Smooth muscle cell (in vitro differentiated cells): ENCODE data around the gene AP3S1. TPM values are rescaled to one million over a fixed set of nuclear protein-coding genes. Genes with fewer than 3 reads are reported as not detected.

Experiments
- DNase-seq: peaks from one replicate; lab custom pipeline; 2025; ENCODE audit not compliant: unreplicated experiment; lab: John Stamatoyannopoulos, UW
- H2AFZ ChIP-seq: fragments of 200-600 bp; sonication (generic); 2 replicates; pipeline ENCODE4 v1.6.0; 2016; ENCODE audit warnings: antibody characterized with exemption, low read depth, mild to moderate bottlenecking
- H3F3A ChIP-seq: fragments of 200-600 bp; sonication (generic); 2 replicates; pipeline ENCODE4 v1.6.0; 2017; ENCODE audit warnings: antibody characterized with exemption, low read depth
- H3K27ac ChIP-seq: fragments of 200-600 bp; sonication (generic); 2 replicates; pipeline ENCODE4 v1.5.1; 2016; ENCODE audit warnings: low read depth, mild to moderate bottlenecking
- H3K27me3 ChIP-seq: fragments of 200-600 bp; sonication (generic); 2 replicates; pipeline ENCODE4 v1.6.1; 2016; ENCODE audit warnings: low read depth, mild to moderate bottlenecking
- H3K36me3 ChIP-seq: fragments of 200-600 bp; sonication (generic); 2 replicates; pipeline ENCODE4 v1.5.1; 2016; ENCODE audit warnings: low read depth
- H3K4me1 ChIP-seq: fragments of 200-600 bp; sonication (generic); 2 replicates; pipeline ENCODE4 v1.5.1; 2016; ENCODE audit warnings: low read depth
- H3K4me2 ChIP-seq: fragments of 200-600 bp; sonication (generic); 2 replicates; pipeline ENCODE4 v1.6.0; 2016; ENCODE audit warnings: mild to moderate bottlenecking
- H3K4me3 ChIP-seq: fragments of 200-600 bp; sonication (generic); 2 replicates; pipeline ENCODE4 v1.5.1; 2016; ENCODE audit warnings: mild to moderate bottlenecking
- H3K79me2 ChIP-seq: fragments of 200-600 bp; sonication (generic); 2 replicates; pipeline ENCODE4 v1.6.0; 2016; ENCODE audit warnings: low read depth, mild to moderate bottlenecking
- H3K9ac ChIP-seq: fragments of 200-600 bp; sonication (generic); 2 replicates; pipeline ENCODE4 v1.6.0; 2016; ENCODE audit warnings: low read depth
- H3K9me3 ChIP-seq: fragments of 200-600 bp; sonication (generic); replicated peaks from 2 replicates; pipeline ENCODE4 v1.5.1; 2016; ENCODE audit warnings: low read depth
- H4K20me1 ChIP-seq: fragments of 200-600 bp; sonication (generic); 2 replicates; pipeline ENCODE4 v1.6.0; 2016; ENCODE audit warnings: low read depth
- WGBS: methylation state at CpG from one replicate; pipeline ENCODE4 v1.1.7; 2016; ENCODE audit warnings: low lambda C conversion rate; 5-methylcytosine and 5-hydroxymethylcytosine counted together
- polyA plus RNA-seq: library from polyadenylated mRNA; unstranded; fragments of >200 nt; fragmentation: Nextera tagmentation; extraction: Ambion mirVana; gene quantifications from 2 replicates; pipeline ENCODE4 v1.2.1, GENCODE V29; 2016
- total RNA-seq: library from RNA; depleted of rRNA; stranded (reverse); fragments of >200 nt; gene quantifications from 2 replicates; pipeline ENCODE4 v1.2.3, GENCODE V29; 2014
- TF ChIP-seq, protein P1 (sequence below): fragments of 200-600 bp; sonication (generic); IDR thresholded peaks from 2 replicates; pipeline ENCODE4 v1.5.1; 2017; ENCODE audit warnings: borderline replicate concordance, mild to moderate bottlenecking, antibody characterized with exemption; ENCODE audit not compliant: insufficient read depth, poor library complexity, severe bottlenecking

The AP3S1 gene
- total and polyA plus RNA-seq, 2 experiments from 2014 or later = 130 to 191 TPM

DNA sequence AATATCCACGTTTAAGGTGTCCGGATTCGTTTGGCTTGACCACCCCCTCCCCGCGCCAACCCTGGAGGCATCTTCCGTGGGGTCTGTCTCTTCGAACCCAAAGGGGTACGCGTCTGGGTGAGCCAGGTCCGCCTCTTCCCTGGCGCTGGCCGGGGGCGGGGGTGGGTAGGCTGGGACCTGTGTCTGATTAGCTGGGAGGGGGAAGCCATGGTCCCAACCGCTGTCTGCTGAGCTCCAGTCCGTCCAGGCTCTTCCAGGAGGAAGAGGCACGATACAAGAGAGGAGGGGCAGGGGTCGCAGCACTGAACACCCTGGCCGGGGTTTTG lies 120.5 kb downstream of the AP3S1 start, which contains the start of gene LVRN:
Gene LVRN (plus strand): TSS at position 237 of the 326 bp plus-strand sequence. CDS start 143 bp downstream, outside the sequence.
- Histone ChIP-seq H3K4me1 (no peaks in the 10 kb centered on the region), H3K9me3 (no peaks in the 10 kb centered on the region), H3K27me3 (peaks cover 64% of the 10 kb centered on the region), H3F3A (no peaks in the 10 kb centered on the region), H3K79me2 (no peaks in the 10 kb centered on the region), H3K36me3 (no peaks in the 10 kb centered on the region), H3K4me3 (peak within 1 kb of the TSS; percentile 42), H4K20me1 (no peaks in the 10 kb centered on the region), H3K9ac (no peak within 1 kb of the TSS), H2AFZ (no peak within 1 kb of the TSS), H3K4me2 (peak within 1 kb of the TSS; percentile 81), H3K27ac (no peak within 1 kb of the TSS)
- DNase-seq = no peak
- 50% methylated on average over 10 of the region's 18 CpGs for WGBS
- TF ChIP-seq, protein P1, sequence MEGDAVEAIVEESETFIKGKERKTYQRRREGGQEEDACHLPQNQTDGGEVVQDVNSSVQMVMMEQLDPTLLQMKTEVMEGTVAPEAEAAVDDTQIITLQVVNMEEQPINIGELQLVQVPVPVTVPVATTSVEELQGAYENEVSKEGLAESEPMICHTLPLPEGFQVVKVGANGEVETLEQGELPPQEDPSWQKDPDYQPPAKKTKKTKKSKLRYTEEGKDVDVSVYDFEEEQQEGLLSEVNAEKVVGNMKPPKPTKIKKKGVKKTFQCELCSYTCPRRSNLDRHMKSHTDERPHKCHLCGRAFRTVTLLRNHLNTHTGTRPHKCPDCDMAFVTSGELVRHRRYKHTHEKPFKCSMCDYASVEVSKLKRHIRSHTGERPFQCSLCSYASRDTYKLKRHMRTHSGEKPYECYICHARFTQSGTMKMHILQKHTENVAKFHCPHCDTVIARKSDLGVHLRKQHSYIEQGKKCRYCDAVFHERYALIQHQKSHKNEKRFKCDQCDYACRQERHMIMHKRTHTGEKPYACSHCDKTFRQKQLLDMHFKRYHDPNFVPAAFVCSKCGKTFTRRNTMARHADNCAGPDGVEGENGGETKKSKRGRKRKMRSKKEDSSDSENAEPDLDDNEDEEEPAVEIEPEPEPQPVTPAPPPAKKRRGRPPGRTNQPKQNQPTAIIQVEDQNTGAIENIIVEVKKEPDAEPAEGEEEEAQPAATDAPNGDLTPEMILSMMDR = no peak

DNA sequence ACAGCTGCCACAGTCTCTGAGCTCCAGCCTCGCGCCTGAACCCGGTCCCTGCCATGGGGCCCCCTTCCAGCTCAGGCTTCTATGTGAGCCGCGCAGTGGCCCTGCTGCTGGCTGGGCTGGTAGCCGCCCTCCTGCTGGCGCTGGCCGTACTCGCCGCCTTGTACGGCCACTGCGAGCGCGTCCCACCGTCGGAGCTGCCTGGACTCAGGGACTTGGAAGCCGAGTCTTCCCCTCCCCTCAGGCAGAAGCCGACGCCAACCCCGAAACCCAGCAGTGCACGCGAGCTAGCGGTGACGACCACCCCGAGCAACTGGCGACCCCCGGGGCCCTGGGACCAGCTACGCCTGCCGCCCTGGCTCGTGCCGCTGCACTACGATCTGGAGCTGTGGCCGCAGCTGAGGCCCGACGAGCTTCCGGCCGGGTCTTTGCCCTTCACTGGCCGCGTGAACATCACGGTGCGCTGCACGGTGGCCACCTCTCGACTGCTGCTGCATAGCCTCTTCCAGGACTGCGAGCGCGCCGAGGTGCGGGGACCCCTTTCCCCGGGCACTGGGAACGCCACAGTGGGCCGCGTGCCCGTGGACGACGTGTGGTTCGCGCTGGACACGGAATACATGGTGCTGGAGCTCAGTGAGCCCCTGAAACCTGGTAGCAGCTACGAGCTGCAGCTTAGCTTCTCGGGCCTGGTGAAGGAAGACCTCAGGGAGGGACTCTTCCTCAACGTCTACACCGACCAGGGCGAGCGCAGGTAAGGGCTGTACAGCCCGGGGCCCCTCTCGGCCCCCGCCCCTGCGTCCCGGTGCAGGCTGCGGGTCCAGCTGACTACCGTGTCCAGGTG lies 121.0 kb downstream of the AP3S1 start:
- 46% methylated on average over 71 of the region's 71 CpGs for WGBS
- TF ChIP-seq, protein P1 = no peak

DNA sequence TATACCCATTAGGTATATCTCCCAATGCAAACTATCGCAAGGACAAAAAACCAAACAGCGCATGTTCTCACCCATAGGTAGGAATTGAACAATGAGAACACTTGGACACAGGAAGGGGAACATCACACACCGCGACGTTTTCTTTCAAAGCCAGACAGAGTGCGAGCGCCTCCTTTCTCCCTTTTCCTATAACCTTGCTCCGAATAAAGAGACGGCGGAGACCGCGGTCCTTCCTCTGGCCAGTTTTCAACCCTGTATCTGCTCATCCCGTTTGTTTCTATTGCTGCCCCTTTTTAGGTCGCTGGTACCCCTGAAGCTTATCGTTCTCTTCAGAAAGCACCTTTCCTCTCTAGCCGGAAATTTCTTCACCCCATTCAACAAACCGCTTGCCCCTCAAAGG lies 121.8 kb downstream of the AP3S1 start:
- DNase-seq = no peak
- Histone ChIP-seq H2AFZ (no peak overlapping the region), H3F3A (no peaks in the 10 kb centered on the region), H3K4me2 (no peak overlapping the region), H4K20me1 (no peaks in the 10 kb centered on the region), H3K79me2 (no peaks in the 10 kb centered on the region), H3K9ac (no peak overlapping the region), H3K4me1 (no peaks in the 10 kb centered on the region), H3K27me3 (peaks cover 65% of the 10 kb centered on the region), H3K4me3 (peak overlapping the region; percentile 42), H3K36me3 (no peaks in the 10 kb centered on the region), H3K27ac (no peak overlapping the region), H3K9me3 (no peaks in the 10 kb centered on the region)
- WGBS = 53% methylated on average over 17 of the region's 17 CpGs
- TF ChIP-seq, protein P1 = no peak

More for the DNA sequence above, 121.0 kb downstream of the AP3S1 start:
- Histone ChIP-seq H3K27me3 (peaks cover 65% of the 10 kb centered on the region), H3K4me2 (peak overlapping the region; percentile 81), H3K27ac (no peak overlapping the region), H3K4me3 (peak overlapping the region; percentile 42), H3K79me2 (no peaks in the 10 kb centered on the region), H3K9ac (no peak overlapping the region), H3F3A (no peaks in the 10 kb centered on the region), H4K20me1 (no peaks in the 10 kb centered on the region), H3K36me3 (no peaks in the 10 kb centered on the region), H3K9me3 (no peaks in the 10 kb centered on the region), H3K4me1 (no peaks in the 10 kb centered on the region), H2AFZ (no peak overlapping the region)
- no peak for DNase-seq

Other genes starting within 250 kb of the AP3S1 start
- 13.3 and 17.7 TPM in 2 replicates for gene TICAM2, start 239.5 kb upstream of the AP3S1 start, total RNA-seq
- gene TICAM2, start 239.5 kb upstream of the AP3S1 start, polyA plus RNA-seq = 8.3 and 11.5 TPM in 2 replicates
- gene TMED7, start 215.9 kb upstream of the AP3S1 start, total RNA-seq = 236 and 293 TPM in 2 replicates
- 71.5 and 91.5 TPM in 2 replicates for gene TMED7, start 215.9 kb upstream of the AP3S1 start, polyA plus RNA-seq
- 26.3 and 60.8 TPM in 2 replicates for gene CDO1, start 25.3 kb upstream of the AP3S1 start, total RNA-seq
- 27.2 and 48.4 TPM in 2 replicates for gene CDO1, start 25.3 kb upstream of the AP3S1 start, polyA plus RNA-seq
- 58.6 and 106 TPM in 2 replicates for gene ATG12, start 370 bp upstream of the AP3S1 start, total RNA-seq
- 128 and 139 TPM in 2 replicates for gene ATG12, start 370 bp upstream of the AP3S1 start, polyA plus RNA-seq
- gene LVRN, start 120.5 kb downstream of the AP3S1 start, total RNA-seq = 0.72 and 1.7 TPM in 2 replicates
- gene LVRN, start 120.5 kb downstream of the AP3S1 start, polyA plus RNA-seq = 0.87 and 0.98 TPM in 2 replicates
- not detected in 2 replicates for gene ARL14EPL, start 190.5 kb downstream of the AP3S1 start, total RNA-seq
- gene ARL14EPL, start 190.5 kb downstream of the AP3S1 start, polyA plus RNA-seq = not detected in 2 replicates
- 34.0 and 40.4 TPM in 2 replicates for gene COMMD10, start 243.1 kb downstream of the AP3S1 start, total RNA-seq
- gene COMMD10, start 243.1 kb downstream of the AP3S1 start, polyA plus RNA-seq = 22.4 and 28.4 TPM in 2 replicates